SK-N-DZ (cell line): ENCODE measurements around the gene PLSCR2.
"Not testable (repeated sequence)": the region's sequence is repeated elsewhere in the genome, so short reads cannot be mapped to it uniquely, and the experiment has no call there.

Source experiments
- DNase-seq: peaks from one replicate; pipeline ENCODE4 v3.0.0-alpha.2; 2015; ENCODE audit warnings: low spot score

Gene PLSCR2

GRCh38 chr3:146421819-146422759, 47.3 kb downstream of the PLSCR2 start:
- no peak for DNase-seq

- DNase-seq = peak; percentile 74
Observed at GRCh38 chr3:146416366-146416765, 53.0 kb downstream of the PLSCR2 start.

GRCh38 chr3:146414010-146414409, 55.4 kb downstream of the PLSCR2 start:
- no peak for DNase-seq

GRCh38 chr3:146412711-146413110, 56.6 kb downstream of the PLSCR2 start:
- DNase-seq = not testable (repeated sequence)

- no peak for DNase-seq
Observed at GRCh38 chr3:146407956-146408355, 61.4 kb downstream of the PLSCR2 start.

GRCh38 chr3:146404436-146404835, 64.9 kb downstream of the PLSCR2 start:
- no peak for DNase-seq

- DNase-seq = no peak
Observed at GRCh38 chr3:146403792-146404191, 65.6 kb downstream of the PLSCR2 start.

- no peak for DNase-seq
Observed at GRCh38 chr3:146396792-146397191, 72.6 kb downstream of the PLSCR2 start.

- DNase-seq = no peak
Observed at GRCh38 chr3:146395164-146395563, 74.2 kb downstream of the PLSCR2 start.

GRCh38 chr3:146390957-146391356, 78.4 kb downstream of the PLSCR2 start:
- DNase-seq = no peak

- no peak for DNase-seq
Observed at GRCh38 chr3:146390006-146390772, 79.2 kb downstream of the PLSCR2 start.

GRCh38 chr3:146387566-146387965, 81.8 kb downstream of the PLSCR2 start:
- DNase-seq = no peak

- no peak for DNase-seq
Observed at GRCh38 chr3:146386936-146387335, 82.4 kb downstream of the PLSCR2 start.

- DNase-seq = no peak
Observed at GRCh38 chr3:146384786-146385185, 84.6 kb downstream of the PLSCR2 start.
